HG03103 (cell line): Measurements from ENCODE around the gene MYO3B.
"Not testable (repeated sequence)": the region's sequence is repeated elsewhere in the genome, so short reads cannot be mapped to it uniquely, and the experiment has no call there.

Source experiments
- ATAC-seq: cut with Tn5 transposase; IDR thresholded peaks from one replicate; pipeline ENCODE4 v1.9.1; 2021; ENCODE audit warnings: low read depth; ENCODE audit not compliant: unreplicated experiment

The MYO3B gene

GRCh38 chr2:170396799-170397459 lies 219.0 kb downstream of the MYO3B start:
- ATAC-seq, result no peak

- no peak for ATAC-seq
Observed at GRCh38 chr2:170401187-170401586, 223.2 kb downstream of the MYO3B start.

- peak; percentile 48 for ATAC-seq
Observed at GRCh38 chr2:170404846-170405245, 226.9 kb downstream of the MYO3B start.

- ATAC-seq, result no peak
Observed at GRCh38 chr2:170405326-170405725, 227.4 kb downstream of the MYO3B start.

GRCh38 chr2:170408461-170409163 lies 230.7 kb downstream of the MYO3B start:
- peak; percentile 55 for ATAC-seq

- no peak for ATAC-seq
Observed at GRCh38 chr2:170409164-170409535, 231.2 kb downstream of the MYO3B start.

GRCh38 chr2:170411660-170412059 lies 233.7 kb downstream of the MYO3B start:
- no peak for ATAC-seq

- no peak for ATAC-seq
Observed at GRCh38 chr2:170420961-170421687, 243.2 kb downstream of the MYO3B start.

GRCh38 chr2:170423919-170424318 lies 246.0 kb downstream of the MYO3B start:
- ATAC-seq, result no peak

GRCh38 chr2:170425281-170425751 lies 247.4 kb downstream of the MYO3B start:
- ATAC-seq, result no peak

- no peak for ATAC-seq
Observed at GRCh38 chr2:170428868-170429267, 250.9 kb downstream of the MYO3B start.

GRCh38 chr2:170432823-170433222 lies 254.9 kb downstream of the MYO3B start:
- ATAC-seq, result no peak

- no peak for ATAC-seq
Observed at GRCh38 chr2:170433448-170433847, 255.5 kb downstream of the MYO3B start.

GRCh38 chr2:170434396-170434795 lies 256.4 kb downstream of the MYO3B start:
- ATAC-seq, result not testable (repeated sequence)

- no peak for ATAC-seq
Observed at GRCh38 chr2:170434900-170435621, 257.1 kb downstream of the MYO3B start.

GRCh38 chr2:170436077-170436943 lies 258.4 kb downstream of the MYO3B start:
- no peak for ATAC-seq

GRCh38 chr2:170446078-170446477 lies 268.1 kb downstream of the MYO3B start:
- ATAC-seq, result no peak

GRCh38 chr2:170449034-170449433 lies 271.1 kb downstream of the MYO3B start:
- no peak for ATAC-seq

- ATAC-seq, result no peak
Observed at GRCh38 chr2:170454471-170455372, 276.8 kb downstream of the MYO3B start.
